HepG2 (cell line): ENCODE data around the gene TSR1. TPM values are rescaled to one million over a fixed set of nuclear protein-coding genes. Genes with fewer than 3 reads are reported as not detected.

Experiments used
- ATAC-seq: fragments of 200-7000 bp; cut with Tn5 transposase; 3 replicates; pipeline ENCODE4 v1.9.1; 2020; ENCODE audit warnings: mild to moderate bottlenecking, moderate library complexity
- BruUV-seq: library from RNA; stranded (reverse); fragments of 400-500 nt; replicated peaks from 2 replicates; lab custom pipeline; 2021; lab: Mats Ljungman, UMichigan
- CTCF ChIA-PET: fragments of 300-600 bp; formaldehyde crosslinking; extraction: SDS; loops from one replicate; lab custom pipeline; 2021; ENCODE audit warnings: low total read pairs, inconsistent platforms, low intra/inter-chr PET ratio; lab: Yijun Ruan, JAX
- POLR2A ChIA-PET: fragments of 350-600 bp; sonication (Branson Sonifier 250); formaldehyde crosslinking; loops from one replicate; lab custom pipeline; 2020; ENCODE audit warnings: antibody characterized with exemption, inconsistent platforms; lab: Yijun Ruan, JAX
- DNase-seq: peaks from one replicate; pipeline ENCODE4 v3.0.0-alpha.2; 2015; ENCODE audit warnings: low spot score
- FAIRE-seq: peaks from 3 replicates; lab custom pipeline; 2011; peaks lifted over from hg19 to GRCh38; lab: Jason Lieb, UNC
- H2AFZ ChIP-seq: one replicate; pipeline ENCODE4 v1.6.1; 2011; ENCODE audit warnings: low read length, inconsistent platforms
- H3K27ac ChIP-seq: fragments of 300-600 bp; 3 replicates; pipeline ENCODE4 v1.8.0; 2011; ENCODE audit warnings: mixed run types, mild to moderate bottlenecking, mixed read lengths, low read length, inconsistent platforms; ENCODE audit not compliant: insufficient read depth; ENCODE audit errors: extremely low read length
- H3K27me3 ChIP-seq, 2 experiments: fragments of 200-600 bp in 1 of 2; 2 replicates in 1 of 2; 3 replicates in 1 of 2; pipeline versions ENCODE4 v1.6.0 to v1.8.0; 2011; ENCODE audit warnings: low read length in 2 of 2, mild to moderate bottlenecking in 2 of 2, moderate library complexity in 2 of 2, inconsistent platforms in 1 of 2; ENCODE audit not compliant: insufficient read depth in 2 of 2, control insufficient read depth in 1 of 2
- H3K36me3 ChIP-seq, 2 experiments: fragments of 200-600 bp in 1 of 2; replicated peaks in 1 of 2; 2 replicates in 1 of 2; 3 replicates in 1 of 2; pipeline versions ENCODE4 v1.5.1 to v1.8.0; 2011; ENCODE audit warnings: low read length in 2 of 2, inconsistent platforms in 1 of 2; ENCODE audit not compliant: insufficient read depth in 2 of 2, control insufficient read depth in 1 of 2
- H3K4me1 ChIP-seq: 2 replicates; pipeline ENCODE4 v1.5.1; 2012; ENCODE audit warnings: low read length, inconsistent platforms; ENCODE audit not compliant: insufficient read depth
- H3K4me2 ChIP-seq: 2 replicates; pipeline ENCODE4 v1.6.0; 2011; ENCODE audit warnings: low read depth, low read length, inconsistent platforms
- H3K4me3 ChIP-seq, 3 experiments: fragments of 200-600 bp in 1 of 3; sonication (generic), shearing (Covaris generic) in 1 of 3; replicated peaks in 1 of 3; 2 replicates each; pipeline ENCODE4 v1.5.1; 2011 to 2016; ENCODE audit warnings: low read length in 3 of 3, inconsistent platforms in 2 of 3, low read depth in 2 of 3, mild to moderate bottlenecking in 2 of 3, control low read depth in 1 of 3, mixed read lengths in 1 of 3; ENCODE audit not compliant: insufficient read depth in 1 of 3
- H3K79me2 ChIP-seq: one replicate; pipeline ENCODE4 v1.6.1; 2011; ENCODE audit warnings: low read length, inconsistent platforms; ENCODE audit not compliant: insufficient read depth
- H3K9ac ChIP-seq: 2 replicates; pipeline ENCODE4 v1.6.0; 2011; ENCODE audit warnings: mild to moderate bottlenecking, low read depth, low read length, inconsistent platforms; ENCODE audit not compliant: insufficient read depth
- H3K9me3 ChIP-seq: 2 replicates; pipeline ENCODE4 v1.5.1; 2012; ENCODE audit warnings: mild to moderate bottlenecking, low read length
- H4K20me1 ChIP-seq: 2 replicates; pipeline ENCODE4 v1.6.0; 2011; ENCODE audit warnings: inconsistent platforms, mild to moderate bottlenecking, low read length, moderate library complexity; ENCODE audit not compliant: insufficient read depth
- BCL6 ChIP-seq: IDR thresholded peaks from 2 replicates; pipeline ENCODE4 v1.6.1; 2016; ENCODE audit warnings: missing genetic modification reagents, missing compliant biosample characterization
- FLYWCH1 ChIP-seq: sonication (generic); formaldehyde crosslinking; IDR thresholded peaks from 2 replicates; pipeline ENCODE4 v1.8.1; 2023; ENCODE audit warnings: mild to moderate bottlenecking, missing genetic modification reagents
- TEAD2 ChIP-seq: sonication (generic); formaldehyde crosslinking; IDR thresholded peaks from 2 replicates; pipeline ENCODE4 v1.9.0; 2021; ENCODE audit warnings: missing genetic modification reagents
- TSC22D2 ChIP-seq: sonication (generic); formaldehyde crosslinking; IDR thresholded peaks from 2 replicates; pipeline ENCODE4 v1.5.1; 2020; ENCODE audit warnings: missing genetic modification reagents, mild to moderate bottlenecking, borderline replicate concordance
- YEATS4 ChIP-seq: sonication (generic); formaldehyde crosslinking; IDR thresholded peaks from 2 replicates; pipeline ENCODE4 v1.4.0; 2020; ENCODE audit warnings: missing genetic modification reagents, borderline replicate concordance
- ZKSCAN5 ChIP-seq: sonication (generic); formaldehyde crosslinking; IDR thresholded peaks from 2 replicates; pipeline ENCODE4 v1.5.1; 2020; ENCODE audit warnings: mild to moderate bottlenecking, missing genetic modification reagents
- ZNF446 ChIP-seq: sonication (generic); formaldehyde crosslinking; IDR thresholded peaks from 2 replicates; pipeline ENCODE4 v1.5.0; 2020; ENCODE audit warnings: mild to moderate bottlenecking, missing genetic modification reagents
- ZNF501 ChIP-seq: sonication (generic); formaldehyde crosslinking; IDR thresholded peaks from 2 replicates; pipeline ENCODE4 v1.5.1; 2020; ENCODE audit warnings: mild to moderate bottlenecking, moderate library complexity, missing genetic modification reagents
- WGBS: methylation state at CpG from one replicate; pipeline ENCODE4 v1.1.6; 2017; ENCODE audit warnings: low lambda C conversion rate; 5-methylcytosine and 5-hydroxymethylcytosine counted together
- in situ Hi-C: cut with HindIII; loops from 2 replicates; pipeline ENCODE4 v1.10.0; 2017; ENCODE audit warnings: low pct_unique_long_range_greater_than_20kb; ENCODE audit not compliant: extremely low pct_ligation_motif_present
- intact Hi-C: fragments of 100-400 bp; cut with micrococcal nuclease; formaldehyde crosslinking; loops from one replicate; pipeline ENCODE4 v1.10.0; 2022; ENCODE audit not compliant: unreplicated experiment
- polyA plus RNA-seq, 8 experiments: library from polyadenylated mRNA; depleted of rRNA in 3 of 8; stranded (reverse) in 7 of 8; unstranded in 1 of 8; fragments of >200 nt; fragmentation: Illumina TruSeq in 4 of 8; extraction: Trizol in 4 of 8; gene quantifications; 2 replicates each; pipeline versions ENCODE4 v1.2.1 to v1.2.3, GENCODE V29; 2011 to 2016; ENCODE audit warnings: low read depth in 4 of 8, missing spikeins in 1 of 8, mixed read lengths in 1 of 8; ENCODE audit not compliant: insufficient read depth in 1 of 8
- total RNA-seq, 5 experiments: library from RNA; depleted of rRNA; stranded (reverse); fragments of >200 nt; fragmentation: Illumina TruSeq; extraction: Trizol; gene quantifications; 2 replicates each; pipeline ENCODE4 v1.2.3, GENCODE V29; 2016; ENCODE audit warnings: low read depth in 1 of 5
- TF ChIP-seq, protein P1 (sequence below), 2 experiments: sonication (generic) in 1 of 2; formaldehyde crosslinking in 1 of 2; IDR thresholded peaks; 2 replicates each; pipeline versions ENCODE4 v1.6.1 to v1.9.0; 2014 to 2022; ENCODE audit warnings: antibody characterized with exemption in 1 of 2, borderline replicate concordance in 1 of 2, inconsistent platforms in 1 of 2, low read depth in 1 of 2, missing genetic modification reagents in 1 of 2
- TF ChIP-seq, protein P2 (sequence below): sonication (generic); formaldehyde crosslinking; IDR thresholded peaks from 2 replicates; pipeline ENCODE4 v1.8.1; 2023; ENCODE audit warnings: mild to moderate bottlenecking, missing genetic modification reagents, borderline replicate concordance
- TF ChIP-seq, protein P3 (sequence below): sonication (generic); formaldehyde crosslinking; IDR thresholded peaks from 2 replicates; pipeline ENCODE4 v1.4.0; 2020; ENCODE audit warnings: missing genetic modification reagents, borderline replicate concordance

Gene TSR1
- total and polyA plus RNA-seq, 2 of the 13 experiments (the other 11 are each of a cell fraction or from before 2014, with no cell fraction given), result 7.1 to 65.8 TPM

DNA sequence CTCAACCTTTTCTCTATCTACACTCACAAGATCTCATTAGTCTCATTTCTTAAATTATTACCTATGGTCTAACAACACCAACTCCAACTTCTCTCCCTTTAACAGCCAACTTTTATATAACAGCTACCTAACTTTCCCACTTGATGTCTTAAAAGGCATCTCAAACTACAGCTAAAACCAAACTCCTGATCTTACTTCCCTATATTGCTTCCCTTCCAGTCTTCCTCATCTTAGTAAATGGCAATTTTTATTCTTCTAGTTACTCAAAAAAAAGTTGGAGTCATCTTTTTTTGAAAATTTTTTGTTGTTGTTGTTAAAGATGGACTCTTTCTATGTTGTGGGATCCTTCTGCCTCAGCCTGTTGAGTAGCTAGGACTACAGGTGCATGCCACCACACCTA is 17.2 kb downstream of the TSR1 start (continued):
- TF ChIP-seq, protein P1, sequence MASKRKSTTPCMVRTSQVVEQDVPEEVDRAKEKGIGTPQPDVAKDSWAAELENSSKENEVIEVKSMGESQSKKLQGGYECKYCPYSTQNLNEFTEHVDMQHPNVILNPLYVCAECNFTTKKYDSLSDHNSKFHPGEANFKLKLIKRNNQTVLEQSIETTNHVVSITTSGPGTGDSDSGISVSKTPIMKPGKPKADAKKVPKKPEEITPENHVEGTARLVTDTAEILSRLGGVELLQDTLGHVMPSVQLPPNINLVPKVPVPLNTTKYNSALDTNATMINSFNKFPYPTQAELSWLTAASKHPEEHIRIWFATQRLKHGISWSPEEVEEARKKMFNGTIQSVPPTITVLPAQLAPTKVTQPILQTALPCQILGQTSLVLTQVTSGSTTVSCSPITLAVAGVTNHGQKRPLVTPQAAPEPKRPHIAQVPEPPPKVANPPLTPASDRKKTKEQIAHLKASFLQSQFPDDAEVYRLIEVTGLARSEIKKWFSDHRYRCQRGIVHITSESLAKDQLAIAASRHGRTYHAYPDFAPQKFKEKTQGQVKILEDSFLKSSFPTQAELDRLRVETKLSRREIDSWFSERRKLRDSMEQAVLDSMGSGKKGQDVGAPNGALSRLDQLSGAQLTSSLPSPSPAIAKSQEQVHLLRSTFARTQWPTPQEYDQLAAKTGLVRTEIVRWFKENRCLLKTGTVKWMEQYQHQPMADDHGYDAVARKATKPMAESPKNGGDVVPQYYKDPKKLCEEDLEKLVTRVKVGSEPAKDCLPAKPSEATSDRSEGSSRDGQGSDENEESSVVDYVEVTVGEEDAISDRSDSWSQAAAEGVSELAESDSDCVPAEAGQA (IDR thresholded peaks at IDR 0.05; ENCODE audit: low read depth), result no peak
- TF ChIP-seq, protein P1 (CRISPR knock-in tag; IDR thresholded peaks at IDR 0.05; ENCODE audit: borderline replicate concordance), result no peak
- TF ChIP-seq ZNF446 (CRISPR knock-in tag) (no peak), YEATS4 (CRISPR knock-in tag) (no peak), TSC22D2 (no peak), TEAD2 (CRISPR knock-in tag) (no peak), FLYWCH1 (no peak)
- TF ChIP-seq, protein P2, sequence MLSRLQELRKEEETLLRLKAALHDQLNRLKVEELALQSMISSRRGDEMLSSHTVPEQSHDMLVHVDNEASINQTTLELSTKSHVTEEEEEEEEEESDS (CRISPR knock-in tag), result no peak
- TF ChIP-seq, all 625 proteins: peak for 0

DNA sequence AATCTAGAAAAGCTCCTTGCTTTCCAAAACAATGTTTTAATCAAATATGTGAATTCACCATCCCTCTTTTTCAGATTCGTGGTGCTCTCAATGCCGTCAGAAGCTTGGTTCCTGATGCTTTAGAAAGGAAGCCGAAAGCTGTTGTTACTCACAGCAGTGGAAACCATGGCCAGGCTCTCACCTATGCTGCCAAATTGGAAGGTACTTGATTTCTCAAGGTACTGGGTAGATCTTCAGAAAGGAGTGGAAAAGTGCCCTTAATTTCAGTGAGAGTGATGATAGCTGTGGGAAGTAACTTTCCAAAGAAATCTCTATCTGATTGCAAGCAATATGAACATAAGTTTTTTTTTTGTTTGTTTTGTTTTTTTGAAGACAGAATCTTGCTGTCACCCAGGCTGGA is 18.5 kb downstream of the TSR1 start:
- CTCF ChIA-PET, result no interaction called here
- TF ChIP-seq ZNF501, result no peak
- TF ChIP-seq ZKSCAN5 (CRISPR knock-in tag), result no peak
- TF ChIP-seq, protein P3, sequence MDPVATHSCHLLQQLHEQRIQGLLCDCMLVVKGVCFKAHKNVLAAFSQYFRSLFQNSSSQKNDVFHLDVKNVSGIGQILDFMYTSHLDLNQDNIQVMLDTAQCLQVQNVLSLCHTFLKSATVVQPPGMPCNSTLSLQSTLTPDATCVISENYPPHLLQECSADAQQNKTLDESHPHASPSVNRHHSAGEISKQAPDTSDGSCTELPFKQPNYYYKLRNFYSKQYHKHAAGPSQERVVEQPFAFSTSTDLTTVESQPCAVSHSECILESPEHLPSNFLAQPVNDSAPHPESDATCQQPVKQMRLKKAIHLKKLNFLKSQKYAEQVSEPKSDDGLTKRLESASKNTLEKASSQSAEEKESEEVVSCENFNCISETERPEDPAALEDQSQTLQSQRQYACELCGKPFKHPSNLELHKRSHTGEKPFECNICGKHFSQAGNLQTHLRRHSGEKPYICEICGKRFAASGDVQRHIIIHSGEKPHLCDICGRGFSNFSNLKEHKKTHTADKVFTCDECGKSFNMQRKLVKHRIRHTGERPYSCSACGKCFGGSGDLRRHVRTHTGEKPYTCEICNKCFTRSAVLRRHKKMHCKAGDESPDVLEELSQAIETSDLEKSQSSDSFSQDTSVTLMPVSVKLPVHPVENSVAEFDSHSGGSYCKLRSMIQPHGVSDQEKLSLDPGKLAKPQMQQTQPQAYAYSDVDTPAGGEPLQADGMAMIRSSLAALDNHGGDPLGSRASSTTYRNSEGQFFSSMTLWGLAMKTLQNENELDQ, result no peak
- no peak for TF ChIP-seq BCL6

More for the DNA sequence above, 18.5 kb downstream of the TSR1 start:
- H3K4me1 ChIP-seq, result no peaks in the 10 kb centered on the region
- POLR2A ChIA-PET, result no interaction called here
- no peaks in the 10 kb centered on the region for H4K20me1 ChIP-seq
- H3K4me2 ChIP-seq, result no peak overlapping the region
- no peaks in the 10 kb centered on the region for H3K27me3 ChIP-seq
- no peaks in the 10 kb centered on the region for H3K79me2 ChIP-seq
- H3K9me3 ChIP-seq, result no peaks in the 10 kb centered on the region
- in situ Hi-C loops, result no loop called here
- peaks cover 0 to under 1% of the 10 kb centered on the region in 2 experiments; a peak in 2 of 5 replicates for H3K36me3 ChIP-seq
- FAIRE-seq (no peak), DNase-seq (no peak), ATAC-seq (no peak; the same call in 2 of the 3 replicates)
- H2AFZ ChIP-seq, result no peak overlapping the region
- no TSS peak for BruUV-seq
- 96% methylated on average over 3 of the region's 3 CpGs for WGBS
- H3K27ac ChIP-seq, result no peak overlapping the region
- intact Hi-C loops, result no loop called here
- no peak overlapping the region for H3K4me3 ChIP-seq
- no peak overlapping the region for H3K9ac ChIP-seq
